ENCODE results near the gene ARHGAP24. TPM values are rescaled to one million over a fixed set of nuclear protein-coding genes. Genes with fewer than 3 reads are reported as not detected.
"Not testable (repeated sequence)": the region's sequence is repeated elsewhere in the genome, so short reads cannot be mapped to it uniquely, and the experiment has no call there.

ARHGAP24 gene
- polyA plus RNA-seq, 1 donor: 49.0 TPM

DNA sequence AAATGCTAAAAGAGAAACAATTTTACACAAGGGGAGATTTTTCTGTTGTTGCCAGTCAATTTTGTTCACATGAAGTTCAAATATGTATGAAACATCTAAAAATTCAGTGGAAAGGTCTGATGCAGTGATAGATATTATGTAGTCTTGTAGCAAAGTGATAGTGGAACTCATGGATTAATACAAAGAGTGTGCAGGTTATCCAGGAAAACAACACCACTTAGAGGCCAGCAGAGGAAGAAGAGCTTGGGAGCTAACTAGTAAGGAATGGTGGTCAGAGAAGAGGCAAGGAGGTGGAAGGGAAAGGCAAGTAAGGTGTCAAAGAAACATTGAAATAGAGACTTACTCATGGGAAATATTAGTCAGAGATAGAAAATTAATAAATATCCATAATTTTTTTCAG lies 489.3 kb downstream of the ARHGAP24 start:
- DNase-seq: no peak

DNA sequence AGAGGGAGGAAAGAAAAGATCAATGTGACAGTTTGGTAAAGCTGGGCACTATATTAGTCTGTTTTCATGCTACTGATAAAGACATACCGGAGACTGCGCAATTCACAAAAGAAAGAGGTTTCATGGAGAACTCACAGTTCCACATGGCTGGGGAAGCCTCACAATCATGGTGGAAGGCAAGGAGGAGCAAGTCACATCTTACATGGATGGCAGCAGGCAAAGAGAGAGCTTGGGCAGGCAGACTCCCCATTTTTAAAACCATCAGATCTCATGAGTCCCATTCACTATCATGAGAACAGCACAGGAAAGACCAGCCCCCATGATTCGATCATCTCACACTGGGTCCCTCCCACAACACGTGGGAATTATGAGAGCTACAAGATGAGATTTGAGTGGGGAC lies 490.1 kb downstream of the ARHGAP24 start:
- DNase-seq: not testable (repeated sequence)

DNA sequence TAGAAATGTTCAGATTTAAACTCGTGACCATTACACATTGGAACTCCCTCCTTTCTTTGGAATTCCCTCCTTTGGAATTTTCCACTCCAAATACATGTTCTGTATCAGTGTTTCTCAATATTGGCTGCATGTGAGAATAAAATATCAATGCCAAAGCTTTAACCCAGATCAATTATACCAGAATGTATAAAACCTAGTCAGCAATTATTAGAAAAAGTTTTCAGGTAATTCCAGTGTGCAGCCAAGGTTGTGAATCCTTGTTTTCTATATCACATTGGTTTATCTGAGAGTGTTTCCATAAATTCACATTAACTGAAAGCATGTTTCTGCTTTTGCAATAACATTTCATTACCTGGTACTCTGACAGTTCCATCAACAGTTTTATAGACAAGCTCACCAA lies 490.6 kb downstream of the ARHGAP24 start:
- no peak for DNase-seq

DNA sequence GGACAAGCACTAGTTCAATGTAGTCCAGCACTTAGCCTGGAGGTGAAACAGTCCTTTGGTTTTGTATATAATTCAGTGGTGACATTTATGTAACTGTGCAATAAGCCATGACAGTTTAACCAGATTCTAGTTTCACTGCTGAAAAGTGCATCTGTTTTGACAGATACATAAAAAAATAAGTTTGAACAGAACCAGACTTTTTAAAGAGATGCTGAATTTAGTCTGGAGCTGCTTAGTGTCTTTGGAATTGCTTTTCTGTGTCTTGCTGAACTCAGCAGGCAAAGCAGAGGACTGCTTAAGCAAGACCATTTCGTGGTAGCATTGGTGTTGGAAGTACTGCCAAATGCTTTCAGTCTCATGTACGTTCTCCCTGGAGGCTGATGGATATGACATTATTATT lies 491.4 kb downstream of the ARHGAP24 start:
- no peak for DNase-seq

DNA sequence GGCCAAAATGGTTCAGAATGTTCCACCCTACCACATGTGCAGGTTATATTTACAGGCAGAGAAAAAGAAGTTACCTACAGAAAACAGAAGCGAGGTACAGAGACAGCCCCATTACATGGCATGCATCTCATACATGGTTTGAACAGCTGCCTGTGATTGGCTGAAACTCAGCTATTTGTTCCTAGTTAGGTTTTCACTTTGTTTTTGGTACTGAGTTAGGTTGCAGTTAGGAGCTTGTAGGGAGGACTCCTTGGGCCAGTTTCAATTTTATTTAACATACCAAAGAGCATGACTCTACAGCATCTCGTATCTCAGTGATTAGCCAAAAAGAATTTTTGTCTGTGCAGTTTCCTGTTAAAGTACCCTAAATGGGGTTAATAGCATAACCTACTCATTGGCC lies 492.9 kb downstream of the ARHGAP24 start:
- DNase-seq: no peak

DNA sequence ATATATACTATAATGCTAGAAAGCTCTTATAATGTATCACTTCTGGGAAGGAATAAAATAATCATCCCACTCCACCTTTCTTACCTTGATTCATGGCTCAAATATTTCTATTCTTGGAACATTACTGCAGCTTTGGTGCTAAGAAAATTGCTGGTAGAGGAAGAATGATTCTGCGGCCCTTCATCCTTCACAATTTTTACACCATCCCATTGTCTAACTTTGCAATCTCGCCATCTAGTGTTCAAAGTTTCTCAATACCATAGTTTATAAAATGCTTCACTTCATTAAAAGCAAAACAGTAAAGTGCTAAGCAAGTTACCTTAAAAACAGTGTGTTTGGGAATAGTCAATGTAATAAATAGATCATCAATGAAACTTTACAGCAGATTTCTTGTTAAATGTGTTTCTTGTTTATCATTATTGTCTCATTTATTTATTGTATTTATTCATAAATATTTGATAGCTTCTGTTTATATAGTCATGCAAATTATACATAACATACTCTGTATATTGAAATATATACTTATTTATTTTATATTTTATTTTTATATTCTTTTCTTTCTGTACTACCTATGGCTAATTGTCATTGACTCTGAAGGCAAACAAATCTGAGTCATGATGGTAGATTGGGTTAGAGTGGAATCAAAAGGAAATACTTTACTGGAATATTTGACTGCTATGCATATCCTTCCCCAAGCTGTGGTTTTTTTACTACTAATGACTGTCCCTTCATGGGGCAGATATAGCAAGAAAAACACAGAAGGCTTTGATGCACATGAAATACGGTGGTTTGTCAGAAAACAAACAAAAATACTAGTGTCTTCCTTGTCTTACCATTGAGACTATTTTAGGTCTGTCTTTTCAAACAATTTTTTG lies 494.2 kb downstream of the ARHGAP24 start:
- DNase-seq: peak; percentile 69

DNA sequence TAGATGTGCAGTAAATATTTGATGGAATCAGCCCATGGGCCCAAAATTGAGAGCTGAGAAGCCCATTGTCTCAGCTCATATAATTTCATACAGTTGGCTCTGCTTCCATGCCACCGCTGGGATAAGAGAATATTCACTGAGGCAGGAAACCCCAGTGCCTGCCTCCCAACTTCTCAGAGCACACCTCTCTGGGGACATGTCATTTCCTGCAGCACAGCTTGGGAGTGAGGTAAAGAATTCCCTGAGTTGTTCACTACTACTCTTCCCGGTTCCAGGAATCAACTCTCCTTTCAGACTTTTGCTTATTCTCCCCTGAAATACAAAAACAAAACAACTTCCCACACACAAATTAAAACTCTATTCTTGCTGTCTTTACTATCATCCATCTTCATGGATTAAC lies 495.6 kb downstream of the ARHGAP24 start:
- no peak for DNase-seq

DNA sequence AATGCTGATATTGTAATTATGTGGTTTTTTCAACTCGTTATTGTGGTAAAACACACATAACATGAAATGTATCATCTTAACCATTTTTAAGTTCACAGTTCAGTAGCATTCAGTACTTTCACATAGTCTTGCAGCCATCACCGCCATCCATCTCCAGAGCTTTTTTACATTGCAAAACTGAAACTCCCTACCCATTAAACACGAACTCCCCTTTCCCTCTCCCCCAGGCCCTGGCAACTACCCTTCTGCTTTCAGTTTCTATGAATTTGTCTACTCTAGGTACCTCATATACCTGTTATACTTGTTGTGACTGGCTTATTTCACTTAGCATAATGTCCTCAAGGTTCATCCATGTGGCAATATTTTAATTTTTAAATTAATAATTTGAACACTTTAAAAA lies 504.3 kb downstream of the ARHGAP24 start:
- no peak for DNase-seq

DNA sequence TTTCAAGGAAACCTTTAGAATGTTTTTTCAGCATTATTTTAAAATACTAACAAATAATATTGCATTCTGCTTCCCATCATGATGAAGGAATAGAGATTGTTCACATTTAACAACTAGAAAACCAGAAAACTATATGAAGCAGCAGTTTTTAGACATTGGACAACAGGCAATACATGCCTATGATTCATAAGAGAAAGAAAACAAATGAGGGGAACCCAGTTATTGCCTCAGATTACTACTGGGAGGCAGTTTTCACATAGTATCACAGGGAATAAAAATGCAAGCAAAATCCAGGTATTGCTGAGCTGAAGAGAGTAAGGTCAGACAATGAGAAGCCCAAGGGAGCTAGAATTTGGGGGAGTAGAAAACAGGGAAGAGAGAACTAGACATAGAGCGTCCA lies 511.3 kb downstream of the ARHGAP24 start:
- DNase-seq: no peak

DNA sequence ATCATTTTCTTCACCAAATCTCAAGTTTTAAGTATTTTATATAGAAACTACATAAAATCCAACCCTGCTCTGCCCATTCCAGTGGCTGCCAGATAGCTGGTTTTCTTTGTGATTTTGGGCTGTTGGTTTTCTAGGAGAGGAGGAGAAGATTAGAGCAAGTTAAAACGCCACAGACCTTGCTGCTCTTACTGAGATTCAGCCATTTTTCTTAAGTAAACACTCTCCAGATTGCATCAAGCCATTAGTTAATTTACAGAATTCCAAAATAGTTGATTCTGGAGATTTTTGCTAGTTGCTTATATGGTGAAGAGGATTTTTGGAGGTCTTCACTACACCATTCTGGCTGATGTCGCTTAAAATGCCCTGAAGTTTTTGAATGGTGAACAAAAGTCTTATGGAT lies 518.7 kb downstream of the ARHGAP24 start:
- no peak for DNase-seq

DNA sequence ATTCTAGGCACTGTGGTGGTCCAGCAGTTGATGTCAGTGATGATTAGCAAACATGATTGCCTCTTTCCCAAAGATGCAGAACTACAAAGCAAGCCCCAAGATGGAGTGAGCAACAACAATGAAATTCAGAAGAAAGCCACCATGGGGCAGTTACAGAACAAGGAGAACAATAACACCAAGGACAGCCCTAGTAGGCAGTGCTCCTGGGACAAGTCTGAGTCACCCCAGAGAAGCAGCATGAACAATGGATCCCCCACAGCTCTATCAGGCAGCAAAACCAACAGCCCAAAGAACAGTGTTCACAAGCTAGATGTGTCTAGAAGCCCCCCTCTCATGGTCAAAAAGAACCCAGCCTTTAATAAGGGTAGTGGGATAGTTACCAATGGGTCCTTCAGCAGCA lies 519.6 kb downstream of the ARHGAP24 start:
- DNase-seq: no peak

DNA sequence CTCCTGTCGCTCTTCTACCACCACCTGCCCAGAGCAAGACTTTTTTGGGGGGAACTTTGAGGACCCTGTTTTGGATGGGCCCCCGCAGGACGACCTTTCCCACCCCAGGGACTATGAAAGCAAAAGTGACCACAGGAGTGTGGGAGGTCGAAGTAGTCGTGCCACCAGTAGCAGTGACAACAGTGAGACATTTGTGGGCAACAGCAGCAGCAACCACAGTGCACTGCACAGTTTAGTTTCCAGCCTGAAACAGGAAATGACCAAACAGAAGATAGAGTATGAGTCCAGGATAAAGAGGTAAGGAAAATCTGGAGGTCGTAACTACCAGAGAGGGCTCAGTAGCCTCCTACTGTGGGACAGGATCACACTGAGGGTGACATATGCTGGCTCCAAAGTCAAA lies 520.4 kb downstream of the ARHGAP24 start:
- DNase-seq: no peak

DNA sequence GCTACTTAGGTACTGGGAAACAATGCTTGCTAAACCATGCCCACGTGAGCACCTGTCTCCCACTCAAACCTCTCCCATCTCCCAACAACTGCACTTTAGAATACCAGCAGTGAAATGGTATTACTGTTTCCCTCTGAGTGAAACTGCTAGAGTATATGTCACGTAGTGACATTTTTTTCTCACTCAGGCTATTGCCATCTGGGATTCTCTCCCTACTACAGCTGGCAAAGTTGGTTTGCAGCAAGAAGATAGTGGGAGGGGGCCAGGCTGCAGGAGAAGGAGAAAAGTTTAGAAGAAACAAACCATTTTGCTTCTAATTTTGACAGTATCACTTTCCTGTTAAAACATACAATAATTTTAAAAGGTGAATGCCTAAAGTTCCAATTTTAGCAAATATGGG lies 526.6 kb downstream of the ARHGAP24 start:
- no peak for DNase-seq

DNA sequence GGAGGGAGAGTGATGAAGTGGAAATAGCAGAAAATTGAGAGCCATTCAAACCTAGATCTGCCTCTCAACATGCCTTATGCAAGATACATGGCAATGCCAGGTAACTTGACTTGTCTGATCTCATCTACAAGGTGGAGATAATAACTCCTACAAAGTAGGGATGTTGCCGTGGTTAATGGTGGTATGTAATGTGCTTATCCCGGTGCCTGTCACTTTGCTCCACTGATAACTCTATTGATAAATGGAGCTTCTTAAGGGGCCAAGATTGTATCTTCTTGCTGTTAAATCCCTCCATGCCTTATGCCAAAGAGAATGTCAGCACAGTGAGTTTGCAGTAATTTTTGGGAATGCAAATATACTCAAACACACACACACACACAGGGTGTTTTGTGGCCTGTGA lies 529.1 kb downstream of the ARHGAP24 start:
- DNase-seq: no peak

DNA sequence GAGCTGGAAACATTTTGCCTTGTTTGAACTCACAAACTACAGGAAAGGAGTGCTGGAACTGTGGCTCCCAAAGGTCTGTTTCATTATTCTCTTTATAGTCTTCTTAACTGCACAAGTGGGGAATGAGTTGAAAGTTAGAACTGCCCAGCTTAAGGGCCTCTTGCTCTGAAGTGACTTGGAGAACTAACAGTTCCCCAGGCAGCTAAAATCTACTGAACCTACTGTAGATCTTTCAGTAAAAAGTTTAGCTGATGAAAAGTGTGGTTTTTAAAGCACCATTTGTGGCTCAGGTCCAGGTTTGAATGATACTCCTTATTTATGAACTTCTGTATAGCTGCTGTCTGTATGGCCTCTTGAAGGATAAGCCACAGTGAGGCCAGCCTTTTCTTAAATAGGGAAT lies 531.1 kb downstream of the ARHGAP24 start:
- DNase-seq: no peak

DNA sequence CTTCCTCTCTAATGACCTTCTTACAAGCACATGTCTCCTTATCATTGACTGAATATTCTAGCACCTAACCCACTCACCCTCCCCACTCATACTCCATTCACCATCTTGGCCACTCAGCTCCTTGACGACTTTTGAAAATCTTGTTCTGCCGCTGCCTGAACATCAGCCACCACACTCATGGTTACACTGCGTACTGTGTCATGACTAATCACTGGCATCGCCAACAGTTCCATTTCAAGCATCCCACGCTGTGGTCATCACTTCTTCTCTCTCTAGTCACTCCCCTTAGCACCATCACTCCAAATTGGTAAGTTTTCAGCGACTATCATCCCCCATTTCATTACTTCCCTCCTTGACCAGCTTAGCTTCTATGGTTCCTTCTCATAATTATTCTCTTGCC lies 532.1 kb downstream of the ARHGAP24 start:
- no peak for DNase-seq

DNA sequence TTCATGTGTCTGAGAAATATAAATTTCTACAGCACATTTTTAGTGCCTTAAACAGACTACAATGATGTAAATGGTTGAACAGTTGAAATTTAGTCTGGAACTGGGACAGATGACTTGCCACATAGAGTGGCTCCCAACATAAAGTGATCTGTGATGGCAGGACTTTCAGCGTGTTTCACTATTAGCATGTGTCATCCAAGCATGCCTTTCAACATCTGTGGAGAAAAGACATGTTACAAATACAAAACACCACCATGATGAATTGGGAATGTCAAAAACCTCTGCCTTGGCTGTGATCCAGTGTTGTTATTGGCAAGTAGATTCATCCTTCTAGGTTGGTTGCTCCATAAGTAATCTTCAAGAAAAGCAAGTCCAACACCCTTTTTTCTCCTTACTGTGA lies 536.2 kb downstream of the ARHGAP24 start:
- DNase-seq: no peak

DNA sequence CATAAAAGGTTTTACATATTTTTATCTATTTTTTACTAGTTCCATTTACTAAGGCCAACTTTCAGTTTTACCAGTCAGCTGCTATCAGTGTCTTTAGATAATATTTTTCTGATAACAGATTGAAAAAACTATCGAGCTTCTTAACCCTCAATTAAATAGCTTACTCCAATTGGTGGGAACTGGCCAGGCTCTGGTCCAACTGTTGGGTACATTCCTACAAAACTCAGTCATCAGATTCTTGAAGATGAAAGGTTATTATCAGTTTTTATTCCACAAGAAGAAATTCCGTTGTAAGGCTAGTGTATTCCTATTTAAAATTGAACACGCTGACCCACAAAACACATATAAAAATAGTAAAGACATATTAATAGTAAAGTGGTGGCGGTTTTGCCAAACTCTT lies 538.7 kb downstream of the ARHGAP24 start:
- no peak for DNase-seq

DNA sequence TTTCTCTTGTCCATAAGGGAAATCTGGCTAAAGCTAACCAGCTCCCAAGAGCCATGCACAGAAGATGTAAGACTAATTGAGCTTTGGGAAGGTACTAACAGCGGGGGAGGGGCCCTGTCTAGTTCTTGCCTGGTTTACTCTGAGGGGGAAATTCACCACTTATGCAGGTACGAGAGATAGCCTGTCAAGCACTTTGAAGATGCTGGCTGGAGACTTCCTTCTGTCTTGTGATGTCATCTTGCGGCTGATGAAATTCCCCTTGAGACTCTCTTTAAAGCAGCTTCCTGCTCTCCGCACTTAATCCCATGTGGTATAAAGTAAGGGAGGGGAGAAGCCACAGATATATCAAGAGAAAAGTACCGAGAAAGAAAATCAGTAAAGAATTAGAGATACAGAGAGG lies 539.6 kb downstream of the ARHGAP24 start:
- no peak for DNase-seq

DNA sequence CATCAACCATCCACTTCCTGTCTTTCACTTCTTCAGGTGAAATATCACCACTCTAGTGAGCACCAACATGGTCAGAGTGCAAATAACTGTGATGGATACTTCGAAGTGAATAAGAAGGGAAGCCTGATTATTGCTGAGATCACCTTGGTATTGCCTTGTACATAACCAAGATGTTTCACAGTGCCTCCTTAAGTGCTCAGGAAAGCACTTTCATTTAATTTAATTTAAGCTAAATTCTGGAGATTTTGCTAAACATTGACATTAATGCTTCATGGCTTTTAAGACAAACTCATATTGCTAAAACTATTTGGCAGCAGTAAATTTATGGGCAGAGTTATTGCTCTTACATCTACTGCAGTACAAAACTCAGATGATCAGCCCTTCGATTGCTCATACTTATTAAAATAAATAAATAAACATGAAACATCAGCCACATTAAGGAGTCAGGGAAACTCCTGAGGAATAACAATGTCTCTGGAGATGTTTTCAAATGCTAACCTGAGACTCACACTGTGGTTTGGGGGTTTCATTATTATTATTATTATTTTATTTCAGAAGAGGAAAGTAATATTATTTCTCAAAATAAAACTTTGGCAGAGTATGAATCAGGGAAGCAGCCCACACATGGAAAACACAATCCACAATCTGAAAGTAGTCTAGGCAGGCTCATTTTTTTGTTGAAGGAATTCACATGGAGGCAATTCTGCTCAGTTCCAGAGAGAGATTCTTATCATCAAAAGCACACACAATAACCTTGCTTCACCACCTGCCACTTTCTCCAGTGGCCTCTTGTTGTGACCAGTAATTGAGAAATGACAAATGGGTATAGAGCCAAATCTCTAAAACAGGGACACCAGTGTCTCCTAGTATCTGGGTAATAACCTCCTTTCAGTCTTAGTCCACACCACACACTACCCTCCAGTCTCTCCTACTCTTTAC lies 540.7 kb downstream of the ARHGAP24 start:
- no peak for DNase-seq

DNA sequence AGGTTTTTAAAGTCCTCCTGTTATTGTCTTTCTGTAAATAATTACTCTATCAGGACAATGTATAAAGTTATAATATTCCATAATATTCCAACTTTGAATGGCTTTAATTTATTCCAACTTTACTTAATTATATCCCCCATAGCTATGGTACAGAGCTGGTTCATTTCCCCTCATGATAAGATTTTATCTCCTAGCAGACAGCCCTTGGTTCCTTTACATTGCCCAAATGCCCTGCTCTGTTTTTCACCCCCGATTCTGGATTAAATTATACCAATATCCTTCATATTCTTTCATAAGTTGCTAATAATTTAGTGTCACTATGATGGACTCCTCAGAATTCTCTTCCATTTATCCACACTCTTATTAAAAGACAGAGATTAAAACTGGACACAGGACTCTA lies 544.4 kb downstream of the ARHGAP24 start:
- no peak for DNase-seq

DNA sequence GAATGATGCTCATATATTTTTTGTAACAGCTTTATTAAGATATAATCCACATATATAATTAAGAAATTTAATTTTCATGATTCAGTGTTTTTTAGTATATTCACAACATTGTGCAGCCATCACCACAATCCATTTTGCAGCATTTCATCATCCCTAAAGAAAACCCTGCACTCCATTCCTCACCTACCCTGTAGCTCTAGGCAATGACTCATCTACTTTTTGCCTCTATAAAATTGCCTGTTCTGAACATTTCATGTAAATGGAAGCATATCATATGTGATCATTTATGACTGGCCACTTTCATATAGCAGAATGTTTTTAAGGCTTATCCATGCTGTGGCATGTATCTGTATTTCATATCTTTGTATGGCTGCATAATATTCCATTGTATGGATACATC lies 545.0 kb downstream of the ARHGAP24 start:
- DNase-seq: no peak

DNA sequence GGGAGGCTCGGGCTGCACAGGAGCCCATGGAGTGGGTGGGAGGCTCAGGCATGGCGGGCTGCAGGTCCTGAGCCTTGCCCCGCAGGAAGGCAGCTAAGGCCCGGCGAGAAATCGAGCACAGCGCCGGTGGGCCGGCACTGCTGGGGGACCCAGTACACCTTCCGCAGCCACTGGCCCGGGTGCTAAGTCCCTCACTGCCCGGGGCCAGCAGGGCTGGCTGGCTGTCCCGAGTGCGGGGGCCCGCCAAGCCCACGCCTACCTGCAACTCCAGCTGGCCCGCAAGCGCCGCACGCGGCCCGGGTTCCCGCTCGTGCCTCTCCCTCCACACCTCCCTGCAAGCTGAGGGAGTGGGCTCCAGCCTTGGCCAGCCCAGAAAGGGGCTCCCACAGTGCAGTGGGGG lies 546.7 kb downstream of the ARHGAP24 start:
- not testable (repeated sequence) for DNase-seq

DNA sequence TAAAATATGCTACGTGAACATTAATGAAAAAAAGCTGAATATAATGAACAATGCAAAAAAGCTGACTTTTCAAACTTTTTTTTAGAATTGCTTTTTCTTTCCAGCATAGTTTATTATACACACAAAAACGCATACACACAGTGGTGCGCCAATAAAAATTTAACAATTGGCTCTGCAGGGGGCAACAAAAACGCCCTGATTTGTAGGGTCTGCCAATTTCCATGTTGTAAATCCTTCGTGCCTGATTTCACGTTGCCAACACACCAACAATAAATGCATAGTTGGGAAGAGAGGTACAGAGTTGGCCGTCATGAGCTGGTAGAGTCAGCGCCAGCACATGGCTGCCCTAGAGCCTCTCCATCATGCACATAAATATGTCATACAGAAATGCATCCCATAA lies 551.8 kb downstream of the ARHGAP24 start:
- DNase-seq: no peak
